HL-60 (cell line): ENCODE data around the gene SNX25.

ENCODE experiments used
- DNase-seq, 2 experiments: peaks; one replicate each; pipeline ENCODE4 v3.0.0-alpha.2; 2010 to 2020; ENCODE audit warnings: low read depth in 1 of 2, low spot score in 1 of 2
- H3K27ac ChIP-seq: fragments of 250-450 bp; sonication (Bioruptor Pico); replicated peaks from 2 replicates; pipeline ENCODE4 v1.5.1; 2020; ENCODE audit warnings: mild to moderate bottlenecking, moderate library complexity
- H3K27me3 ChIP-seq: fragments of 250-450 bp; sonication (Bioruptor Pico); 2 replicates; pipeline ENCODE4 v1.5.1; 2021; ENCODE audit warnings: mild to moderate bottlenecking, moderate library complexity; ENCODE audit not compliant: insufficient read depth, poor library complexity, severe bottlenecking
- H3K4me3 ChIP-seq: replicated peaks from 2 replicates; pipeline ENCODE4 v1.5.1; 2011; ENCODE audit warnings: mild to moderate bottlenecking, control low read depth, low read length; ENCODE audit not compliant: insufficient read depth
- CTCF ChIP-seq: IDR thresholded peaks from one replicate; pipeline ENCODE4 v1.5.1; 2011; ENCODE audit warnings: low read length, control low read depth, inconsistent platforms; ENCODE audit not compliant: insufficient read depth
- GABPA ChIP-seq: IDR thresholded peaks from 2 replicates; pipeline ENCODE4 v1.6.1; 2012; ENCODE audit warnings: low read depth
- POLR2AphosphoS5 ChIP-seq: IDR thresholded peaks from 2 replicates; pipeline ENCODE4 v1.6.1; 2012; ENCODE audit warnings: low read depth
- REST ChIP-seq: IDR thresholded peaks from 2 replicates; pipeline ENCODE4 v1.6.1; 2012; ENCODE audit warnings: low read depth; ENCODE audit not compliant: insufficient replicate concordance
- SPI1 ChIP-seq: IDR thresholded peaks from 2 replicates; pipeline ENCODE4 v1.6.1; 2012; ENCODE audit warnings: low read depth, mild to moderate bottlenecking, borderline replicate concordance

SNX25 gene

GRCh38 chr4:185244763-185245162 is 35.4 kb downstream of the SNX25 start:
- no peak for TF ChIP-seq SPI1
- no peak for TF ChIP-seq REST
- no peak for TF ChIP-seq POLR2AphosphoS5
- no peak for TF ChIP-seq GABPA
- no peak for TF ChIP-seq CTCF
- Histone ChIP-seq H3K4me3 (no peak overlapping the region), H3K27ac (no peak overlapping the region), H3K27me3 (no peaks in the 10 kb centered on the region)
- DNase-seq = no peak

- no peak for TF ChIP-seq SPI1
- TF ChIP-seq GABPA = no peak
- TF ChIP-seq REST = no peak
- TF ChIP-seq CTCF = no peak
- no peak for TF ChIP-seq POLR2AphosphoS5
- no peak for DNase-seq
- Histone ChIP-seq H3K4me3 (no peak overlapping the region), H3K27me3 (no peaks in the 10 kb centered on the region), H3K27ac (no peak overlapping the region)
These were observed 37.1 kb downstream of the SNX25 start for GRCh38 chr4:185246453-185246852.

GRCh38 chr4:185247151-185247550 is 37.8 kb downstream of the SNX25 start:
- no peak for DNase-seq
- TF ChIP-seq POLR2AphosphoS5 (no peak), CTCF (no peak), GABPA (no peak)
- no peak overlapping the region for H3K4me3 ChIP-seq
- H3K27ac ChIP-seq = no peak overlapping the region
- H3K27me3 ChIP-seq = peaks cover 3% of the 10 kb centered on the region

GRCh38 chr4:185248393-185249039 is 39.1 kb downstream of the SNX25 start:
- no peak overlapping the region for H3K27ac ChIP-seq
- no peak overlapping the region for H3K4me3 ChIP-seq
- TF ChIP-seq POLR2AphosphoS5 (no peak), CTCF (no peak), REST (no peak), SPI1 (no peak), GABPA (no peak)

More at GRCh38 chr4:185248393-185249039, 39.1 kb downstream of the SNX25 start:
- no peak for DNase-seq
- H3K27me3 ChIP-seq = peaks cover 4% of the 10 kb centered on the region
